Vagina (tissue), 2 donors: ENCODE measurements around the gene CBX8. TPM values are rescaled to one million over a fixed set of nuclear protein-coding genes. Genes with fewer than 3 reads are reported as not detected.

Source experiments
- DNase-seq, 2 donors: peaks; one replicate each; pipeline ENCODE4 v3.0.0-alpha.2; 2017; ENCODE audit errors: extremely low spot score in 2 of 2
- H3K27ac ChIP-seq: fragments of 200-600 bp; sonication (generic); one replicate; pipeline ENCODE4 v1.5.1; 2019
- H3K27me3 ChIP-seq: fragments of 200-600 bp; sonication (generic); one replicate; pipeline ENCODE4 v1.5.1; 2019
- H3K36me3 ChIP-seq, 2 donors: fragments of 200-600 bp; sonication (generic); one replicate each; pipeline ENCODE4 v1.5.1; 2017 to 2019
- H3K4me1 ChIP-seq: fragments of 200-600 bp; sonication (generic); one replicate; pipeline ENCODE4 v1.5.1; 2019
- H3K4me3 ChIP-seq, 2 donors: fragments of 200-600 bp; sonication (generic); 1 replicate in 1 of 2; 2 replicates in 1 of 2; pipeline ENCODE4 v1.5.1; 2016 to 2019
- H3K9me3 ChIP-seq: fragments of 200-600 bp; sonication (generic); one replicate; pipeline ENCODE4 v1.5.1; 2019
- POLR2A ChIP-seq, 2 donors: fragments of 450-650 bp; IDR thresholded peaks; one replicate each; pipeline ENCODE4 v1.6.1; 2017; ENCODE audit warnings: antibody characterized with exemption in 2 of 2, mild to moderate bottlenecking in 2 of 2, moderate library complexity in 2 of 2
- POLR2AphosphoS5 ChIP-seq, 2 donors: sonication (generic); formaldehyde crosslinking; IDR thresholded peaks; one replicate each; pipeline ENCODE4 v1.9.0; 2017; ENCODE audit warnings: antibody characterized with exemption in 2 of 2, mild to moderate bottlenecking in 2 of 2, low read depth in 1 of 2; ENCODE audit not compliant: insufficient read depth in 1 of 2
- intact Hi-C: fragments of 100-400 bp; cut with DNase I; formaldehyde crosslinking; loops from one replicate; pipeline ENCODE4 v1.15.1; 2023
- total RNA-seq: library from RNA; depleted of rRNA; stranded (reverse); fragments of >200 nt; gene quantifications from one replicate; pipeline ENCODE4 v1.2.3, GENCODE V29; 2016
- TF ChIP-seq, protein P1 (sequence below), 3 experiments: fragments of 450-650 bp in 2 of 3; fragments of 200-600 bp in 1 of 3; sonication (generic) in 1 of 3; IDR thresholded peaks; one replicate each; pipeline ENCODE4 v1.5.1; 2017 to 2019; ENCODE audit warnings: antibody characterized with exemption in 3 of 3, mild to moderate bottlenecking in 2 of 3, moderate library complexity in 2 of 3

CBX8 gene
- total RNA-seq, 1 donor from 2014 or later, result 0.98 TPM

DNA sequence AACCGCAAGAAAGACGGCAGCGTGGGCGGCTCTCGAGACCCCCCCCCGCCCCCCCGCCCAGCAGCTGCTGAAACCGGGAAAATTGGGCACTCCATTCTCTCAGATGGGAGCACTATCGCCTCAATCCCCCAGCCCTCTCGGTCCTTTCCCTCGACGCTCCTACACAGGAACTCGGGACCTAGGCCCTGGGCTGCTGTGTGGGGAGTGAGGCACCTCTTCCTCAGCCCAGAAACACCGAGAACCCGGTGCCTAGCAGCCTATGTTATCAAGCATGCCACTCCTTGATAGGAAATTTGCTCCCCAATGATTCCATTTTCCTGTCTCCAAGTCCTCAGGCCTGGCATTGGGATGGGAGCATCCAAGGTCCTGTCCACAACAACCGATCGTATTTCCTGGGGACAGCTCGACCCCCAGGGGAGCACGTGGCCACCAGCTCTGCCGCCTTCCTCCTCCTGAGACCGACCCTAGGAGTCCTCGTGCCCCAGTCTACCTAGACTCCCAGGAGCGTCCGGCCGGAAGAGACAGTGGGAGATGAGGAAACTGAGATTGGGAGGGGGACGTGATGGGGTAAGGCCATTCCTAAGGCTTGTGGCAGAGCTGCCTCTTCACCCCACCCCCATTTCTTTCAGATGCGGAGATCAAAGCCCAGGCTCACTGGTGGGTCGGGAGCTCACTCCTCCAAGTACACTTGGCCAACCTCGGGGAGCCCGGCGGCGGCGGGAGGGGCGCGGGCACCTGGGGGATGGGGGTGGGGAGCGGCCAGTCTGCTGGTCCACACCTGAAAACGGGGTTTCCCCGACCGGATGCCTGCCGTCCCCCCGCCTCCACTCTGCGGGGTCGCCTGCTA is 17.5 kb upstream of the CBX8 start:
- no peaks in the 10 kb centered on the region for H3K36me3 ChIP-seq
- H3K27ac ChIP-seq, result no peak overlapping the region
- peaks cover 38% of the 10 kb centered on the region for H3K27me3 ChIP-seq
- peak overlapping the region; percentile 18 to 42 for H3K4me3 ChIP-seq
- no peaks in the 10 kb centered on the region for H3K9me3 ChIP-seq
- H3K4me1 ChIP-seq, result peaks cover 52% of the 10 kb centered on the region
- DNase-seq, result no peak
- intact Hi-C loops, result no loop called here
- TF ChIP-seq POLR2AphosphoS5 (IDR thresholded peaks at IDR 0.05; ENCODE audit: insufficient read depth in 1 of 2, low read depth in 1 of 2) (no peak), POLR2A (IDR thresholded peaks at IDR 0.05) (no peak)
- TF ChIP-seq, protein P1, sequence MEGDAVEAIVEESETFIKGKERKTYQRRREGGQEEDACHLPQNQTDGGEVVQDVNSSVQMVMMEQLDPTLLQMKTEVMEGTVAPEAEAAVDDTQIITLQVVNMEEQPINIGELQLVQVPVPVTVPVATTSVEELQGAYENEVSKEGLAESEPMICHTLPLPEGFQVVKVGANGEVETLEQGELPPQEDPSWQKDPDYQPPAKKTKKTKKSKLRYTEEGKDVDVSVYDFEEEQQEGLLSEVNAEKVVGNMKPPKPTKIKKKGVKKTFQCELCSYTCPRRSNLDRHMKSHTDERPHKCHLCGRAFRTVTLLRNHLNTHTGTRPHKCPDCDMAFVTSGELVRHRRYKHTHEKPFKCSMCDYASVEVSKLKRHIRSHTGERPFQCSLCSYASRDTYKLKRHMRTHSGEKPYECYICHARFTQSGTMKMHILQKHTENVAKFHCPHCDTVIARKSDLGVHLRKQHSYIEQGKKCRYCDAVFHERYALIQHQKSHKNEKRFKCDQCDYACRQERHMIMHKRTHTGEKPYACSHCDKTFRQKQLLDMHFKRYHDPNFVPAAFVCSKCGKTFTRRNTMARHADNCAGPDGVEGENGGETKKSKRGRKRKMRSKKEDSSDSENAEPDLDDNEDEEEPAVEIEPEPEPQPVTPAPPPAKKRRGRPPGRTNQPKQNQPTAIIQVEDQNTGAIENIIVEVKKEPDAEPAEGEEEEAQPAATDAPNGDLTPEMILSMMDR (IDR thresholded peaks at IDR 0.05), result no peak

DNA sequence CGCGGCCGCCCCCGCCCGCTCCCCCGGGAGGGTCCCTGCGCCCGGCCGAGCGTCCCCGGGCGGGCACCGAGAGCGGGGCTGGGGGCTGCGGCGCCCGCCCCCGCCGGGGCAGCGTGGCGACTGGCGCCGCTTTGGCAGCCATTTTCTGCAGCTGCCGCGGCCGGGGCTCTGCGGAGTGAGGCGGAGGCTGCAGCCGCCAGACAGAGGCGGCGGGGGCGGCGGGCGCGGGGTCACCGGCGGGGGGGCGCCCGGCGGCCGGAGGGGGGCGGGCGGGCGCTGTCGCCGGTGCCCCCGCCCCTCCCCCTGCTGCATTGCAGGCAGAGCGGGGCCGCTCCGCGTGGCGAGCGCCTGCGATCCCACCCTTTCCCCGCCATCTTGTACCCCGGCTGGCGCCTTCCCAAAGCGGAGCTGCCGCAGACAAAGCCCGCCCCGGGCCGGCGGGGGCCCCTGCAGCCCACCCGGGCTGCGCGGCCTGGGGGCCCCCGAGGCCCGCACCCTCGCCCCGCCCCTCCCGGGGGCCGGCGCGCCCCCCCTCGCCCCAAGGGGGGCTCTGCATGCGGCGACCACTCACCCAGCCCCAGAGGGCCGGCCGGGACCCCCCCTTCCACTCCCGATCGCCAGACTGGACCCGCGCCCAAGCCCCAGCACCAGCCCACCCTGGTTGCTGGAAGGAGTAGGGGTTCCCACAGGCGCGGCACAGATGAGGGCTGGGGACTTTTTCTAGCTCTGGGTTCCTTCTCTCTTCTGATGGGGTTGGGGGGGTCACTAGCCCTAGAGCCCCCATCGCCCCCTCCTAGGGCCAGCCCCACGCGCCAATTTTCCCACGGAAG is 16.6 kb upstream of the CBX8 start:
- Histone ChIP-seq H3K9me3 (no peaks in the 10 kb centered on the region), H3K4me3 (peak overlapping the region in 1 of 2 donors; percentile 42), H3K4me1 (peaks cover 52% of the 10 kb centered on the region), H3K36me3 (no peaks in the 10 kb centered on the region), H3K27ac (no peak overlapping the region), H3K27me3 (peaks cover 47% of the 10 kb centered on the region)
- intact Hi-C loops, result no loop called here
- no peak for DNase-seq
- TF ChIP-seq, protein P1 (IDR thresholded peaks at IDR 0.05), result no peak
- TF ChIP-seq POLR2AphosphoS5 (IDR thresholded peaks at IDR 0.05; ENCODE audit: insufficient read depth in 1 of 2, low read depth in 1 of 2) (no peak), POLR2A (IDR thresholded peaks at IDR 0.05) (no peak)

DNA sequence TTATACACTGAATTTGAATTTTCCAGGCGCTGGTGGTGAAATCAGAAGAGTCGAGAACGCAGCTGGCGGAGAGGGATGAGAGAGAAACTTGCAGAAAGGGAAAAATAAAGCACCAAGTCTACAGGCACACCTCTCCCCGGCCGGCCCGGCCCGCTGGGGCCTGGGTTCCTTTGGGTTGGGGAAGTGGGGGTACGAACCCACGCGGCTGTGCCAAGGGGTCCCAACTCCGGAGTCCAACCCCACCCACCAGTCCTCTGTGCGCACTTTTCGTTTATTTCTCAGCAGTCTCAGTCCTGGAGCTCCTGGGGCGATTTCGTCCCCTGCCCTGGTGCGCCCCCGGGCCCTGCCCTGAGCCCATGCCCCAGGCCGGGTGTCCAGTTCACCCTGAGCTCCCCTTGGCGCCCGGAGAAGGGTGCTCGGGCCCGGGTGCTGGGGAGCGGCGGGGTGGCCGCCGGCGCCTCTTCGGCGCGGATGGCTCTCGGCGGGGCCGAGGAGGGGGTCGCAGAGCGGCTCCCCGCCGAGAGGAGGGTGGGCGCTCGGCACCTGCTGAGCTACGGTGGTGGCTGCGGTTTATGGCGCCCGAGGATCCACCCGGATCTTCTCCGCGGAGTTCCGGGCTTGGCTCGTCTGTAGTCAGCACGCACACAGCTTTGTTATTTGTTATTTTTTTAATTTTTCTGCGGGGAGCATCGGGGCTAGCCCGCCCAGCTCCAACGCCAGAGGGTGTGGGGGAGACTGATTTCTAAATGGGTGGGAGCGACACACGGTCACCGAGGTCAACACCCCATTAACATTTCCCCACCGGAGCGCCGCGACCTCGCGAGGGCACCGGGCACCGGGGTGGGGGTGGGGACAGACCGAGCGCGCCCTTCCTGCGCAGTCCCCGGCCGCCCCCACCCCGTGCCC is 15.7 kb upstream of the CBX8 start:
- H3K9me3 ChIP-seq, result no peaks in the 10 kb centered on the region
- peak overlapping the region in 1 of 2 donors; percentile 42 for H3K4me3 ChIP-seq
- peaks cover 52% of the 10 kb centered on the region for H3K4me1 ChIP-seq
- intact Hi-C loops, result no loop called here
- no peaks in the 10 kb centered on the region for H3K36me3 ChIP-seq
- DNase-seq, result no peak
- TF ChIP-seq POLR2AphosphoS5 (IDR thresholded peaks at IDR 0.05; ENCODE audit: insufficient read depth in 1 of 2, low read depth in 1 of 2) (peak in 1 of 2 donors; percentile 37), POLR2A (IDR thresholded peaks at IDR 0.05) (no peak)
- TF ChIP-seq, protein P1 (IDR thresholded peaks at IDR 0.05), result no peak
- peaks cover 47% of the 10 kb centered on the region for H3K27me3 ChIP-seq
- no peak overlapping the region for H3K27ac ChIP-seq

DNA sequence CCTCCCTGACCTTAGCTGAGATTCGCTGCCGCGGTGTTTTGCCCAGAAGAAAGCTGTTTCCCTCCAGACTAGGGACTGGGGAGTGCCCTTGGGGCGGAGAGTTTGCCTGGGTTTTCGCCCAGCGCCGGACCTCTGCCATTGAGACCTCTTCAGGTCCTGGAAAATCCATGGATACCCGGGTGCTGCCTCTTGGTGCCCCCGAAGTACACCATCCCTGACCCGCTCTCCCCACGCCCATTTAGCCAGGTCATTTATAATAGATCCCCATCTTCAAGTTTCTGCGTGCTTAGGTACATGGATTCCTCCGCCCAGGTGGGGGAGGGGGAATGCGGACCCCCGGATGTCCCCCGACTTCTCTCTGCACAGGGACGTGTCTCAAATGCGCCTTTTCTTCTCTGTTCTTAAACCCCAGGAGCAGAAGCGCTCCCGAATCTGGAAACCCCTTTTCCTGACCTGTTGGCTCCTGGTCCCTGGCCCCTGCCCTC is 15.0 kb upstream of the CBX8 start:
- H3K27me3 ChIP-seq, result peaks cover 47% of the 10 kb centered on the region
- TF ChIP-seq POLR2AphosphoS5 (IDR thresholded peaks at IDR 0.05; ENCODE audit: insufficient read depth in 1 of 2, low read depth in 1 of 2) (no peak), POLR2A (IDR thresholded peaks at IDR 0.05) (no peak)
- TF ChIP-seq, protein P1 (IDR thresholded peaks at IDR 0.05), result no peak
- H3K27ac ChIP-seq, result no peak overlapping the region
- no peak for DNase-seq
- H3K9me3 ChIP-seq, result no peaks in the 10 kb centered on the region
- intact Hi-C loops, result no loop called here
- H3K36me3 ChIP-seq, result no peaks in the 10 kb centered on the region
- peak overlapping the region in 1 of 2 donors; percentile 10 for H3K4me3 ChIP-seq
- peaks cover 52% of the 10 kb centered on the region for H3K4me1 ChIP-seq
